ENCODE measurements around the gene FAR2. TPM values are rescaled to one million over a fixed set of nuclear protein-coding genes. Genes with fewer than 3 reads are reported as not detected.
"Not testable (repeated sequence)": the region's sequence is repeated elsewhere in the genome, so short reads cannot be mapped to it uniquely, and the experiment has no call there.

Gene FAR2
- total RNA-seq, 1 donor from 2014 or later, result 19.5 TPM

- no peaks in the 10 kb centered on the region for H3K27me3 Mint-ChIP-seq (ENCODE audit: insufficient read depth, low read depth)
These were observed 27.9 kb downstream of the FAR2 start for GRCh38 chr12:29176941-29177340.

GRCh38 chr12:29182247-29182646, 33.2 kb downstream of the FAR2 start:
- H3K4me3 ChIP-seq; H3K4me2 ChIP-seq; H2AFZ ChIP-seq (replicated peaks); DNase-seq (ENCODE audit: low spot score); H3K9me3 Mint-ChIP-seq; H3K27ac ChIP-seq; H3K27me3 ChIP-seq; H3K4me1 Mint-ChIP-seq; H4K20me1 ChIP-seq (ENCODE audit: low read depth); H3K4me3 Mint-ChIP-seq; H3K9me3 ChIP-seq (ENCODE audit: low read depth); H3K36me3 ChIP-seq; H3K79me2 ChIP-seq (ENCODE audit: low read depth); H3K36me3 Mint-ChIP-seq; H3K27ac Mint-ChIP-seq; H3K4me1 ChIP-seq; H3F3A ChIP-seq (ENCODE audit: low read depth); H3K27me3 Mint-ChIP-seq (ENCODE audit: insufficient read depth, low read depth); H3K9ac ChIP-seq: not testable (repeated sequence)

More at GRCh38 chr12:29176941-29177340, 27.9 kb downstream of the FAR2 start:
- Histone ChIP-seq H4K20me1 (ENCODE audit: low read depth) (no peaks in the 10 kb centered on the region), H3K27me3 (no peaks in the 10 kb centered on the region), H2AFZ (replicated peaks) (no peak overlapping the region), H3F3A (ENCODE audit: low read depth) (no peaks in the 10 kb centered on the region), H3K9me3 (ENCODE audit: low read depth) (no peaks in the 10 kb centered on the region), H3K79me2 (ENCODE audit: low read depth) (no peaks in the 10 kb centered on the region), H3K27ac (no peak overlapping the region), H3K36me3 (no peaks in the 10 kb centered on the region), H3K4me2 (no peak overlapping the region), H3K9ac (no peak overlapping the region), H3K4me1 (no peaks in the 10 kb centered on the region), H3K4me3 (no peak overlapping the region)
- H3K4me3 Mint-ChIP-seq, result no peak overlapping the region
- TF ChIP-seq CTCF (IDR thresholded peaks at IDR 0.05) (no peak), EZH2phosphoT487 (IDR thresholded peaks at IDR 0.05) (no peak), EZH2 (IDR thresholded peaks at IDR 0.05) (no peak)
- peaks cover 17% of the 10 kb centered on the region for H3K9me3 Mint-ChIP-seq
- peaks cover 2% of the 10 kb centered on the region for H3K36me3 Mint-ChIP-seq
- H3K27ac Mint-ChIP-seq, result no peak overlapping the region
- H3K4me1 Mint-ChIP-seq, result no peaks in the 10 kb centered on the region
- no peak for DNase-seq (ENCODE audit: low spot score)

GRCh38 chr12:29187756-29188155, 38.7 kb downstream of the FAR2 start:
- H3K9me3 ChIP-seq (ENCODE audit: low read depth), result no peaks in the 10 kb centered on the region
- H3K36me3 ChIP-seq, result no peaks in the 10 kb centered on the region
- H2AFZ ChIP-seq (replicated peaks), result no peak overlapping the region
- Mint-ChIP-seq H3K4me1 (no peaks in the 10 kb centered on the region), H3K27me3 (ENCODE audit: insufficient read depth, low read depth) (no peaks in the 10 kb centered on the region), H3K27ac (no peak overlapping the region), H3K4me3 (no peak overlapping the region), H3K36me3 (no peaks in the 10 kb centered on the region), H3K9me3 (no peaks in the 10 kb centered on the region)
- no peak for TF ChIP-seq CTCF (IDR thresholded peaks at IDR 0.05)
- TF ChIP-seq EZH2 (IDR thresholded peaks at IDR 0.05), result no peak
- TF ChIP-seq EZH2phosphoT487 (IDR thresholded peaks at IDR 0.05), result no peak
- no peaks in the 10 kb centered on the region for H3F3A ChIP-seq (ENCODE audit: low read depth)
- no peak overlapping the region for H3K9ac ChIP-seq
- no peak for DNase-seq (ENCODE audit: low spot score)
- H3K27me3 ChIP-seq, result no peaks in the 10 kb centered on the region
- H3K27ac ChIP-seq, result no peak overlapping the region
- H3K79me2 ChIP-seq (ENCODE audit: low read depth), result no peaks in the 10 kb centered on the region
- H3K4me2 ChIP-seq, result no peak overlapping the region
- H3K4me1 ChIP-seq, result no peaks in the 10 kb centered on the region
- no peaks in the 10 kb centered on the region for H4K20me1 ChIP-seq (ENCODE audit: low read depth)
- no peak overlapping the region for H3K4me3 ChIP-seq

- H3K79me2 ChIP-seq (ENCODE audit: low read depth), result no peaks in the 10 kb centered on the region
These were observed 42.3 kb downstream of the FAR2 start for GRCh38 chr12:29191267-29191850.

More at GRCh38 chr12:29191267-29191850, 42.3 kb downstream of the FAR2 start:
- no peak overlapping the region for H3K9ac ChIP-seq
- H3K9me3 ChIP-seq (ENCODE audit: low read depth), result no peaks in the 10 kb centered on the region
- no peak overlapping the region for H3K4me3 ChIP-seq
- Mint-ChIP-seq H3K4me3 (no peak overlapping the region), H3K27ac (no peak overlapping the region), H3K27me3 (ENCODE audit: insufficient read depth, low read depth) (no peaks in the 10 kb centered on the region), H3K9me3 (no peaks in the 10 kb centered on the region), H3K36me3 (no peaks in the 10 kb centered on the region), H3K4me1 (no peaks in the 10 kb centered on the region)
- DNase-seq (ENCODE audit: low spot score), result no peak
- TF ChIP-seq EZH2phosphoT487 (IDR thresholded peaks at IDR 0.05), result no peak
- no peak for TF ChIP-seq EZH2 (IDR thresholded peaks at IDR 0.05)
- no peak for TF ChIP-seq CTCF (IDR thresholded peaks at IDR 0.05)
- no peak overlapping the region for H3K27ac ChIP-seq
- H3K4me2 ChIP-seq, result no peak overlapping the region
- H3K4me1 ChIP-seq, result no peaks in the 10 kb centered on the region
- no peaks in the 10 kb centered on the region for H3F3A ChIP-seq (ENCODE audit: low read depth)
- H4K20me1 ChIP-seq (ENCODE audit: low read depth), result no peaks in the 10 kb centered on the region
- H2AFZ ChIP-seq (replicated peaks), result no peak overlapping the region
- H3K36me3 ChIP-seq, result no peaks in the 10 kb centered on the region
- H3K27me3 ChIP-seq, result no peaks in the 10 kb centered on the region

All from neural progenitor cell (in vitro differentiated cells).